Measurements from ENCODE around the gene PLXNC1.

PLXNC1 gene

DNA sequence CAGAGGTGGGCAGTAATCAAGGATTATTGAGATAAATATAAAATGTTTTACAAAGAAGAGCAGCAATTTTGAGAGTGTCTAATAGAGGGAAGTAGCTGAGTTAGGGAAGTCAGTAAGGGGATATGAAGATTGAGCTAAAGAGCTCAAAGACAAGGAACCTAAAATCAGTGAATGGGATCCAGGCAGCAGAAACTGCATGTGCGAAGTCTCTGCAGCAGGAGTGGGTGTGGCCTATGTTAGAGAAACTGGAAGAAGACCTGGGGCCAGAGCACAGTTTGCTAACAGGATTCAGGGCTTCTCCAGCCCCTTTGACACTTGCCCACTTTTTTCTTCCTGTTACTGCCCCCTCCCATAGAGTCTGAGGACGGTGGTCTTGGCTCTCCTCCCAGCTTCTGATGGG is 36.3 kb upstream of the PLXNC1 start:
- Histone ChIP-seq H3K36me3 (ENCODE audit: insufficient read depth, low read length) (no peaks in the 10 kb centered on the region), H3K4me3 (ENCODE audit: low read depth in 1 of 2, low read length in 2 of 2) (no peak overlapping the region), H3K4me1 (ENCODE audit: insufficient read depth, low read length) (no peaks in the 10 kb centered on the region), H3K27me3 (ENCODE audit: control insufficient read depth in 1 of 2, insufficient read depth in 2 of 2, low read length in 2 of 2) (no peaks in the 10 kb centered on the region), H3K9ac (ENCODE audit: low read length) (no peak overlapping the region), H3K27ac (ENCODE audit: low read depth, low read length) (no peak overlapping the region), H3K9me3 (ENCODE audit: low read length) (no peaks in the 10 kb centered on the region)

DNA sequence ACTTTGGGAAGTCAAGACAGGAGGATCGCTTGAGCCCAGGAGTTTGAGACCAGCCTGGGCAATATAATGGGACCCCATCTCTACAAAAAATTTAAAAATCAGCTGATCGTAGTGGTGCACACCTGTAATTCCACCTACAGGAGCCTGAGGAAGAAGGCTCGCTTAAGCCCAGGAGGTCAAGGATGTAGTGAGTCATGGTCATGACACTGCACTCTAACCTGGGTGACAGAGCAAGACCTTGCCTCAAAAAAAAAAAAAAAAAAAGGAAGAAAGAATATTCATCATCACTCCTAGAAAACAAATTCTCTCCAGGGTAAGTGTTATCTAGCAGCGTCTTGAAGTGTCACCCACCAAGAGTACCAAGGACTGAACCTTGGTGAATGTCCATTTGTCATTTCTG is 34.2 kb upstream of the PLXNC1 start:
- Histone ChIP-seq H3K4me3 (ENCODE audit: low read depth in 1 of 2, low read length in 2 of 2) (no peak overlapping the region), H3K9me3 (ENCODE audit: low read length) (no peaks in the 10 kb centered on the region), H3K36me3 (ENCODE audit: insufficient read depth, low read length) (no peaks in the 10 kb centered on the region), H3K27me3 (ENCODE audit: control insufficient read depth in 1 of 2, insufficient read depth in 2 of 2, low read length in 2 of 2) (no peaks in the 10 kb centered on the region), H3K27ac (ENCODE audit: low read depth, low read length) (no peak overlapping the region), H3K9ac (ENCODE audit: low read length) (no peak overlapping the region), H3K4me1 (ENCODE audit: insufficient read depth, low read length) (no peaks in the 10 kb centered on the region)

DNA sequence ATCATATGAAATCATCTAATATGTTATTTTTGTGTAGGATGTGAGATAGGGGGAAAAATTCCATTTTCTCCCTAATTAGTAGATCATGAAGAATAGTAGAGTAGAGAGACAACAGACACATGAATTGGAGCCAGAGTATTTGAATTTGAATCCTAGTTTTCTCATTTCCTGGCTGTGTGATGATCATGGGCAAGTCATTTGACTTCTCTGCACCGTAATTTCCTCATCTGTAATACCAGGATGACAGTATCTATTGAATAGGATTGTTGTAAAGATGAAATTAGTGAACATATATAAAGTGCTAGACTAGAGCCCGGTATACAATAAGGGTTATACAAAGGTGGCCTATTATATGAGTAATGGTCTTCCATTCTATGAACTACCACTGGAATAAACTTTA is 32.2 kb upstream of the PLXNC1 start:
- H3K27me3 ChIP-seq (ENCODE audit: control insufficient read depth in 1 of 2, insufficient read depth in 2 of 2, low read length in 2 of 2), result no peaks in the 10 kb centered on the region
- no peaks in the 10 kb centered on the region for H3K36me3 ChIP-seq (ENCODE audit: insufficient read depth, low read length)
- H3K9ac ChIP-seq (ENCODE audit: low read length), result no peak overlapping the region
- no peaks in the 10 kb centered on the region for H3K4me1 ChIP-seq (ENCODE audit: insufficient read depth, low read length)
- no peaks in the 10 kb centered on the region for H3K9me3 ChIP-seq (ENCODE audit: low read length)
- H3K4me3 ChIP-seq (ENCODE audit: low read depth in 1 of 2, low read length in 2 of 2), result no peak overlapping the region
- no peak overlapping the region for H3K27ac ChIP-seq (ENCODE audit: low read depth, low read length)

DNA sequence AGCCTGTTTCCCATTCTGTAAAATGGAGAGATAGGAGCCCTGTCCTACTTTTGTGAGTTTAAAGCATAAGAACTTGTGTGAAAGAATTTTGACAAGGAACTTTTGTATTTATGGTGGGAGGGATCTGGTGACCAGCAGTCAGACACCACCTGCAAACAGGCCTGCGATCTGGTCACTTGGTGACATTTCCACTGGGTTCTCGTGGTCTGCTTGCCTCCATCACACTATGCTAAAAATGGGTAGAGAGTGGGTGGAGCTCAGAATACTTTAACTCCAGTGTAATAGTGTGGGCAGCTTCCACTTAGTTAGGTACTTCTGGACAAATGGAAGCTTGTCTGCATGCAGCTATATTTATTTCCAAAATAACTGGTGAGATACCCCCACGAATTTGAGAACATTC is 26.5 kb upstream of the PLXNC1 start:
- Histone ChIP-seq H3K36me3 (ENCODE audit: insufficient read depth, low read length) (no peaks in the 10 kb centered on the region), H3K9ac (ENCODE audit: low read length) (no peak overlapping the region), H3K27me3 (ENCODE audit: control insufficient read depth in 1 of 2, insufficient read depth in 2 of 2, low read length in 2 of 2) (no peaks in the 10 kb centered on the region), H3K4me1 (ENCODE audit: insufficient read depth, low read length) (no peaks in the 10 kb centered on the region), H3K4me3 (ENCODE audit: low read depth in 1 of 2, low read length in 2 of 2) (no peak overlapping the region), H3K27ac (ENCODE audit: low read depth, low read length) (no peak overlapping the region), H3K9me3 (ENCODE audit: low read length) (no peaks in the 10 kb centered on the region)

DNA sequence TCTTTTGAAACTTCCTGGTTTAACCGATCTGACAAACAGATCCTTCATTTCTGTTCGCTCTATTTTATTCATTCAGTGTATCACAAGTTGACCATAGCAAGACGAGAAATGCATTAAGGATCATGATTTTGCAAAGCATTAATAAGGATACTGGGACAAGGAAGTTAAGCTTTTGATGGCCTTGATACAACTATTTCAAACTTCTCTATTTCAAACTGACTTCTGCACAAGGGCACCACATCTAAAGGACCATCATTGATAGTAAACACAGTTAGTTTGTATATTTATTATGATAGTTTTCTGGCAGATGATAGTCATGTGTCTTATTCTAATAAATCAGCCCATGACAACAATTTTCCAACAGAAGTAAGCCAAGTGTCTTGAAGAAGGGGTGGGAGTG is 25.8 kb upstream of the PLXNC1 start:
- H3K4me3 ChIP-seq (ENCODE audit: low read depth in 1 of 2, low read length in 2 of 2), result no peak overlapping the region
- H3K4me1 ChIP-seq (ENCODE audit: insufficient read depth, low read length), result no peaks in the 10 kb centered on the region
- no peaks in the 10 kb centered on the region for H3K36me3 ChIP-seq (ENCODE audit: insufficient read depth, low read length)
- H3K9me3 ChIP-seq (ENCODE audit: low read length), result no peaks in the 10 kb centered on the region
- no peak overlapping the region for H3K9ac ChIP-seq (ENCODE audit: low read length)
- no peak overlapping the region for H3K27ac ChIP-seq (ENCODE audit: low read depth, low read length)
- no peaks in the 10 kb centered on the region for H3K27me3 ChIP-seq (ENCODE audit: control insufficient read depth in 1 of 2, insufficient read depth in 2 of 2, low read length in 2 of 2)

DNA sequence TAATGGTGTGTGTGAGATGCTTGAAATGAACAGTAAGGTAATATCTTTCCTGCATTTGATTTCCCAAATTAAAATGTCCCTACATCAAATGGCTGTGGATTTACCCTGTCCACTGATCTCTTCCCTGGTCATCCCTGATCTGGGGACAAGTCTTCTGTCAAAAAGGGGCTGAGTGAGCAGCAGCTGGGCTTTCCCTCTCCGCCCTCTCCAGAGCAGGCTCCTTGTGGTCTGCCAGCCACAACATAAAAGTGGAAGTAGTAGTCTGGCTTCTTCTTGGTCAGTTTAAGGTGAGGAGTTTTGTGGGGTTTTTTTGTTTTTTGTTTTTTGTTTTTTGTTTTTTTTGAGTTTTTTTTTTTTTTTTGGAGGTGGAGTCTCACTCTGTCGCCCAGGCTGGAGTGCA is 25.2 kb upstream of the PLXNC1 start:
- no peak overlapping the region for H3K4me3 ChIP-seq (ENCODE audit: low read depth in 1 of 2, low read length in 2 of 2)
- no peaks in the 10 kb centered on the region for H3K9me3 ChIP-seq (ENCODE audit: low read length)
- H3K4me1 ChIP-seq (ENCODE audit: insufficient read depth, low read length), result no peaks in the 10 kb centered on the region
- H3K36me3 ChIP-seq (ENCODE audit: insufficient read depth, low read length), result no peaks in the 10 kb centered on the region
- no peak overlapping the region for H3K27ac ChIP-seq (ENCODE audit: low read depth, low read length)
- no peak overlapping the region for H3K9ac ChIP-seq (ENCODE audit: low read length)
- no peaks in the 10 kb centered on the region for H3K27me3 ChIP-seq (ENCODE audit: control insufficient read depth in 1 of 2, insufficient read depth in 2 of 2, low read length in 2 of 2)

DNA sequence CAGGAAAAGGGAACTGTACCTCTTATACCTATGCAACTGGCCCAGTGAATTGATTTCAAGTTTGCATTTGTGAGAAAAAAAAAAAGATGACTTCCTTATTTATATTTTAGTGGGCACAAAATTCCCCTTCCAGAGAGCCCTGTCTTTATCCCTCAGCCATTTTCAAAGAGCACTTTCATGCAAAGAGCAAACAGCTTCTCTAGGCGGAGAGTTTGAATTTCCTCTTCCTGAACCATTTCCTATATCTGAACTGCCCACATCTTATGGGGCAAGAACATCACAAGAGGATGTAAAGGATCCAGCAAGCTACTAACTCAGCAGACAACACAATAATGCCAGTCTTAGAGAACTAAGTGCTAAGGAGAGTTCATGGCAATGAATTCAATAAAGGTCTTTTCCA is 22.3 kb upstream of the PLXNC1 start:
- Histone ChIP-seq H3K4me1 (ENCODE audit: insufficient read depth, low read length) (no peaks in the 10 kb centered on the region), H3K9me3 (ENCODE audit: low read length) (no peaks in the 10 kb centered on the region), H3K27ac (ENCODE audit: low read depth, low read length) (no peak overlapping the region), H3K9ac (ENCODE audit: low read length) (no peak overlapping the region), H3K36me3 (ENCODE audit: insufficient read depth, low read length) (no peaks in the 10 kb centered on the region), H3K4me3 (ENCODE audit: low read depth in 1 of 2, low read length in 2 of 2) (no peak overlapping the region), H3K27me3 (ENCODE audit: control insufficient read depth in 1 of 2, insufficient read depth in 2 of 2, low read length in 2 of 2) (no peaks in the 10 kb centered on the region)

DNA sequence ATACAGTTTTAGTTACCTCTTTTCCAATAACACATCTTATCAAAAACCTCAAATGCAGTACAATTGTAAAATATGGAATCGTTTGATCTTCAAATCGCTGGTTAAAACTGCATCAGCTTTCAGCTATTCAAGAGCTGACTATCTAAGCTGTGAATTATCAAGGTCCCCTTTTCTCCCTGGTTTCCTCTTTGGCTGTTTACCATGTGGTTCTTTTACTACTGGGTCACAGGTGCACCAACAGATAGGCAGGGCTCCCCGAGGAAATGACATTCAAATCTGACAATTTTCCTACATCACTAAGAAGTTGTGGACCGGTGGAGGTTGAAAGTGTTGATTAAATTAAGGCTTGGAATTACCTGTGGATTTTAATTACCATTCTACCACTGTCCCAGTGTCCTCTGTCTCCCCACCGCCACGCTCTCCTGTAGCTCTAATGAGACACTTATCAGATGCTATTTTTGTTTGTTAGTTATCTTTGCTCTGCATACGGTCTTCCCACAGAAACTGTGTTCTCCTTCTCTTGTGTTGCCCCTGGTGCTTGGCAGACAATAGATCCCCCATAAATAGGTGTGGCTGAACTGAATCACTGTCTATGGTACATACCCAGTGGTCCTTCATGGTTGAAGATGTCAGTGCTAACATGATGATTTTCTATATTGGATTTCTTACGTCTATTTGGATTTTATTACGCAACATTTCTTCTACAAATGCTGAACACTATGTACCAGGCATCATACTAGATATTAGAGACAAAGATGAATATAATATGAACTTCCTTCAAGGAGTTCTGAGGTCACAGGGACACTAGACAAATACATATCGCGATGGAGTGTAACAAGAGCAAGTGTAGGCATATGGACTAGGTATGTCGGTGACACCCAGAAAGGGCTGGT is 20.9 kb upstream of the PLXNC1 start:
- H3K9ac ChIP-seq (ENCODE audit: low read length), result no peak overlapping the region
- no peak overlapping the region for H3K27ac ChIP-seq (ENCODE audit: low read depth, low read length)
- no peak overlapping the region for H3K4me3 ChIP-seq (ENCODE audit: low read depth in 1 of 2, low read length in 2 of 2)
- H3K9me3 ChIP-seq (ENCODE audit: low read length), result no peaks in the 10 kb centered on the region
- no peaks in the 10 kb centered on the region for H3K27me3 ChIP-seq (ENCODE audit: control insufficient read depth in 1 of 2, insufficient read depth in 2 of 2, low read length in 2 of 2)
- H3K36me3 ChIP-seq (ENCODE audit: insufficient read depth, low read length), result no peaks in the 10 kb centered on the region
- no peaks in the 10 kb centered on the region for H3K4me1 ChIP-seq (ENCODE audit: insufficient read depth, low read length)

DNA sequence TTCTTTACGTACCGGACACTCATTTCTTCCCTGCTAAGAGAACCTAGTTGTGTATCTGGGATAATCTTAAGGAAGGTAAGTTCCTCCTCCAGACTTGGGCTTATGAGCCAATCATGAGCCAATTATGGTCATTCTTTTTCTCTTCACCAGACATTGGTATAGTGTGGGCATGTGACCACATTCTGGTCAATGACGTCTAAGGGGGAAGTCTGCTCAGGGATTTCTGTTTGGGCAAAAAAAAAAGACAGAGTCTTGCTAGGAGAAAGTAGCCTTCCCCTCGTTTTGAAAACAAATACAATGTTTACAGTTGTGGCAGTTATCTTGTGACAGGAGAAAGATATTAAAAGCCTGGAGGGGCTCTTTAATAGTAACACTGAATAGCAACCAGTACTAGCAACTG is 20.1 kb upstream of the PLXNC1 start:
- no peaks in the 10 kb centered on the region for H3K4me1 ChIP-seq (ENCODE audit: insufficient read depth, low read length)
- no peaks in the 10 kb centered on the region for H3K9me3 ChIP-seq (ENCODE audit: low read length)
- no peak overlapping the region for H3K4me3 ChIP-seq (ENCODE audit: low read depth in 1 of 2, low read length in 2 of 2)
- H3K9ac ChIP-seq (ENCODE audit: low read length), result no peak overlapping the region
- no peaks in the 10 kb centered on the region for H3K36me3 ChIP-seq (ENCODE audit: insufficient read depth, low read length)
- H3K27ac ChIP-seq (ENCODE audit: low read depth, low read length), result no peak overlapping the region
- no peaks in the 10 kb centered on the region for H3K27me3 ChIP-seq (ENCODE audit: control insufficient read depth in 1 of 2, insufficient read depth in 2 of 2, low read length in 2 of 2)

DNA sequence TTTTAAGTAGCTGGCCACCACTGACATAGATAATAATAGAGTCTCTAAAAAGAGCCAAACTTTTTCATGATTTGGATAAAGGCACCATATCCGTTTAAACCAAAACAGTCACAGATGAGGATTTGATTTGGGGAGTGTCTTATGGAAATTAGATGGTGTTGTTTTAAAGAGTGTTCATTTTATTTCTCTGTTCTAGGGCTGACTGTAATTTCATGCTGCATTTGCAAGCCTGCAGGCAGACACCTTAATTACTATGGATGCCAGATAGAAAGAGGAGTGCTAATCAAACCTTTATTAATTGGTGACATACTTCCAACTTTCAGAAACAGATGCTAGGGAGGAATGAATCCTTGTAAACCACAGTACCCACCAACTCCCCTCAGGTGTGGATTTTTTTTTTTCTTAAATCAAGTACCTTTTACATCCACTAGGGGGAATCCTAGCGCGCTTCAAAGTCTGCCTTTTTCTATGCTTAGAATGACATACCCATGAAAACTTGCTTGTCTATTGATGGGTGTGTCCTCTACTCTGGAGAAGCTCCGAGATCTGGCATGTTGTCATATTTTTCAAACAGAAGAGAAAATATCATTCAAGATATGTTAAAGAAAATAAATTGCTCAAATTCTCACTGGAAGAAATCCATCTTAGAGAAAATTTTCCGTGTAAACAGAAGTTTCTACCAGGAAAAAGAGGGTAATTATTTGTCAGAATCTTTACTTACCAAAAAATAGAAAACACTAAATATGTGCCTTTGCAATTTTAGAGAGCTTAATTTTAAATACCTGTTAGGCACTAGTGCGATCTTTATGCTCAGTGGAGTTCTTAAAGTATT is 14.2 kb upstream of the PLXNC1 start:
- H3K36me3 ChIP-seq (ENCODE audit: insufficient read depth, low read length), result no peaks in the 10 kb centered on the region
- H3K27ac ChIP-seq (ENCODE audit: low read depth, low read length), result no peak overlapping the region
- no peaks in the 10 kb centered on the region for H3K27me3 ChIP-seq (ENCODE audit: control insufficient read depth in 1 of 2, insufficient read depth in 2 of 2, low read length in 2 of 2)
- no peaks in the 10 kb centered on the region for H3K9me3 ChIP-seq (ENCODE audit: low read length)
- H3K4me1 ChIP-seq (ENCODE audit: insufficient read depth, low read length), result no peaks in the 10 kb centered on the region
- no peak overlapping the region for H3K4me3 ChIP-seq (ENCODE audit: low read depth in 1 of 2, low read length in 2 of 2)
- no peak overlapping the region for H3K9ac ChIP-seq (ENCODE audit: low read length)

DNA sequence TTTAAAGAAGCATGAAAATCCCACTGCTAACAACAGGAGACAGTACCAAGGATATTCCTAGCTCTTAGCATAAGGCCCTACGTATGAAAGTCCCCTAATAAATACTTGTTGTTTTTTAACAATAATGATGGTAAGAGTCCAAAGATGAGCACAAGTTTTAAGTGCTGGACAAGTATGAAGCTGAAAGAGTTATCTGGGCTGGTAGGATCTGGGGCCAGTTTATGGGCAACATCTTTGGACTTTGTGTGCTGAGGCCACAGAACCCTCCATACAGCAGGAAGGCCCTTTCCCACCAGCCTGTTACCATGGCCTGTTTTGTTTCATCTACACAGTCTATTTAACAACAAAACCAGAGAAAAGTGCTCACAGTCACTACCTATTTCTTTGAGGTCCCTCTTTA is 12.5 kb upstream of the PLXNC1 start:
- Histone ChIP-seq H3K9ac (ENCODE audit: low read length) (no peak overlapping the region), H3K9me3 (ENCODE audit: low read length) (no peaks in the 10 kb centered on the region), H3K4me3 (ENCODE audit: low read depth in 1 of 2, low read length in 2 of 2) (no peak overlapping the region), H3K27ac (ENCODE audit: low read depth, low read length) (no peak overlapping the region), H3K4me1 (ENCODE audit: insufficient read depth, low read length) (no peaks in the 10 kb centered on the region), H3K36me3 (ENCODE audit: insufficient read depth, low read length) (no peaks in the 10 kb centered on the region), H3K27me3 (ENCODE audit: control insufficient read depth in 1 of 2, insufficient read depth in 2 of 2, low read length in 2 of 2) (no peaks in the 10 kb centered on the region)

All from muscle layer of colon (tissue), 2 donors.